HepG2 (cell line): Measurements from ENCODE around the gene SMCO4. TPM values are rescaled to one million over a fixed set of nuclear protein-coding genes. Genes with fewer than 3 reads are reported as not detected.

Experiments used
- CAMTA2 ChIP-seq: sonication (generic); formaldehyde crosslinking; IDR thresholded peaks from 2 replicates; pipeline ENCODE4 v1.4.0; 2020; ENCODE audit warnings: mild to moderate bottlenecking, missing genetic modification reagents, borderline replicate concordance
- CERS6 ChIP-seq: sonication (generic); formaldehyde crosslinking; IDR thresholded peaks from 2 replicates; pipeline ENCODE4 v1.5.0; 2020; ENCODE audit warnings: missing genetic modification reagents
- FOXK2 ChIP-seq: fragments of 450-650 bp; IDR thresholded peaks from 2 replicates; pipeline ENCODE4 v1.6.1; 2016
- FOXP1 ChIP-seq, 2 experiments: fragments of 450-650 bp in 1 of 2; IDR thresholded peaks; 2 replicates each; pipeline ENCODE4 v1.6.1; 2017 to 2018; ENCODE audit warnings: antibody characterized with exemption in 1 of 2
- FOXP4 ChIP-seq: sonication (generic); formaldehyde crosslinking; IDR thresholded peaks from 2 replicates; pipeline ENCODE4 v1.4.0; 2020; ENCODE audit warnings: missing genetic modification reagents
- GLI4 ChIP-seq: sonication (generic); formaldehyde crosslinking; IDR thresholded peaks from 2 replicates; pipeline ENCODE4 v1.5.1; 2020; ENCODE audit warnings: missing genetic modification reagents, mild to moderate bottlenecking, moderate library complexity, borderline replicate concordance
- HNF1B ChIP-seq: sonication (generic); formaldehyde crosslinking; IDR thresholded peaks from 2 replicates; pipeline ENCODE4 v1.5.1; 2020; ENCODE audit warnings: mild to moderate bottlenecking, moderate library complexity, missing genetic modification reagents
- MLXIP ChIP-seq: sonication (generic); formaldehyde crosslinking; IDR thresholded peaks from 2 replicates; pipeline ENCODE4 v1.9.0; 2021; ENCODE audit warnings: missing genetic modification reagents, borderline replicate concordance
- PREB ChIP-seq: sonication (generic); formaldehyde crosslinking; IDR thresholded peaks from 2 replicates; pipeline ENCODE4 v1.4.0; 2020; ENCODE audit warnings: missing genetic modification reagents
- PTBP1 ChIP-seq: fragments of 200-400 bp; formaldehyde crosslinking; IDR thresholded peaks from 2 replicates; pipeline ENCODE4 v1.6.1; 2018; ENCODE audit warnings: low read length, low read depth; ENCODE audit not compliant: poor library complexity, severe bottlenecking
- SETDB1 ChIP-seq: sonication (generic); formaldehyde crosslinking; IDR thresholded peaks from 2 replicates; pipeline ENCODE4 v1.5.1; 2020; ENCODE audit warnings: missing genetic modification reagents, mild to moderate bottlenecking, borderline replicate concordance
- SP140L ChIP-seq: sonication (generic); formaldehyde crosslinking; IDR thresholded peaks from 2 replicates; pipeline ENCODE4 v1.4.0; 2020; ENCODE audit warnings: missing genetic modification reagents, borderline replicate concordance
- ZMAT5 ChIP-seq: sonication (generic); formaldehyde crosslinking; IDR thresholded peaks from 2 replicates; pipeline ENCODE4 v1.5.0; 2020; ENCODE audit warnings: mild to moderate bottlenecking, low read depth, missing genetic modification reagents, borderline replicate concordance
- ZNF10 ChIP-seq: sonication (generic); formaldehyde crosslinking; IDR thresholded peaks from 2 replicates; pipeline ENCODE4 v1.4.0; 2020; ENCODE audit warnings: mild to moderate bottlenecking, low read depth, missing genetic modification reagents, borderline replicate concordance
- ZNF207 ChIP-seq: fragments of 450-650 bp; IDR thresholded peaks from 2 replicates; pipeline ENCODE4 v1.6.1; 2016; ENCODE audit warnings: antibody characterized with exemption, borderline replicate concordance
- ZNF225 ChIP-seq: sonication (generic); formaldehyde crosslinking; IDR thresholded peaks from 2 replicates; pipeline ENCODE4 v1.4.0; 2020; ENCODE audit warnings: mild to moderate bottlenecking, missing genetic modification reagents
- ZNF362 ChIP-seq: sonication (generic); formaldehyde crosslinking; IDR thresholded peaks from 2 replicates; pipeline ENCODE4 v1.4.0; 2020; ENCODE audit warnings: missing genetic modification reagents, mild to moderate bottlenecking, borderline replicate concordance
- polyA plus RNA-seq, 8 experiments: library from polyadenylated mRNA; depleted of rRNA in 3 of 8; stranded (reverse) in 7 of 8; unstranded in 1 of 8; fragments of >200 nt; fragmentation: Illumina TruSeq in 4 of 8; extraction: Trizol in 4 of 8; gene quantifications; 2 replicates each; pipeline versions ENCODE4 v1.2.1 to v1.2.3, GENCODE V29; 2011 to 2016; ENCODE audit warnings: low read depth in 4 of 8, missing spikeins in 1 of 8, mixed read lengths in 1 of 8; ENCODE audit not compliant: insufficient read depth in 1 of 8
- total RNA-seq, 5 experiments: library from RNA; depleted of rRNA; stranded (reverse); fragments of >200 nt; fragmentation: Illumina TruSeq; extraction: Trizol; gene quantifications; 2 replicates each; pipeline ENCODE4 v1.2.3, GENCODE V29; 2016; ENCODE audit warnings: low read depth in 1 of 5

Gene SMCO4
- total and polyA plus RNA-seq, 2 of the 13 experiments (the other 11 are each of a cell fraction or from before 2014, with no cell fraction given): 10.6 to 28.5 TPM

GRCh38 chr11:93487032-93487483 lies 56.1 kb downstream of the SMCO4 start (continued):
- TF ChIP-seq SP140L (CRISPR knock-in tag) (no peak), GLI4 (CRISPR knock-in tag) (no peak), ZMAT5 (CRISPR knock-in tag) (no peak), ZNF225 (CRISPR knock-in tag) (no peak; the same call in 1 of the 2 replicates), CAMTA2 (CRISPR knock-in tag) (no peak), PREB (CRISPR knock-in tag) (no peak), FOXP1 (IDR thresholded peaks at IDR 0.05) (no peak), FOXP1 (CRISPR knock-in tag; IDR thresholded peaks at IDR 0.05) (peak; percentile 87), MLXIP (CRISPR knock-in tag) (no peak), CERS6 (CRISPR knock-in tag) (no peak), ZNF207 (no peak), PTBP1 (no peak), FOXK2 (0 out of 2 replicates have a peak, but pooled peaks have one; percentile 55), FOXP4 (CRISPR knock-in tag) (peak; percentile 97), ZNF10 (CRISPR knock-in tag) (no peak), HNF1B (CRISPR knock-in tag) (peak; percentile 96), SETDB1 (CRISPR knock-in tag) (no peak), ZNF362 (CRISPR knock-in tag) (peak; percentile 72; the same call in 1 of the 2 replicates)
